K562 (cell line): ENCODE measurements around the gene PTBP2. TPM values are rescaled to one million over a fixed set of nuclear protein-coding genes. Genes with fewer than 3 reads are reported as not detected.

ENCODE experiments used
- ATAC-seq: fragments of 200-7000 bp; cut with Tn5 transposase; 3 replicates; pipeline ENCODE4 v1.9.1; 2020; ENCODE audit warnings: moderate library complexity
- BruUV-seq: library from RNA; stranded (reverse); fragments of 400-500 nt; replicated peaks from 2 replicates; lab custom pipeline; 2021; lab: Mats Ljungman, UMichigan
- CTCF ChIA-PET: fragments of 300-600 bp; formaldehyde crosslinking; extraction: SDS; loops from one replicate; lab custom pipeline; 2021; ENCODE audit warnings: low intra/inter-chr PET ratio; lab: Yijun Ruan, JAX
- POLR2A ChIA-PET: fragments of 300-600, 350-650 bp; sonication (Branson Sonifier 250); formaldehyde crosslinking; extraction: SDS; loops from one replicate; lab custom pipeline; 2021; ENCODE audit warnings: antibody characterized with exemption, inconsistent platforms; lab: Yijun Ruan, JAX
- DNase-seq, 4 experiments: peaks; one replicate each; pipeline versions ENCODE4 v3.0.0 to v3.0.0-alpha.2; 2011 to 2018; ENCODE audit warnings: low spot score in 3 of 4, mixed read lengths in 3 of 4; ENCODE audit errors: extremely low read depth in 1 of 4
- FAIRE-seq: peaks from 2 replicates; lab custom pipeline; 2011; peaks lifted over from hg19 to GRCh38; lab: Jason Lieb, UNC
- H2AFZ ChIP-seq: 2 replicates; pipeline ENCODE4 v1.6.0; 2011; ENCODE audit warnings: low read depth, low read length, control low read depth, inconsistent platforms
- H3K27ac ChIP-seq: fragments of 200-600 bp; 3 replicates; pipeline ENCODE4 v1.8.0; 2011; ENCODE audit warnings: low read depth, mild to moderate bottlenecking, control low read depth, inconsistent platforms, low read length, moderate library complexity, mixed read lengths; ENCODE audit errors: extremely low read depth
- H3K27me3 ChIP-seq, 2 experiments: fragments of 300-600 bp in 1 of 2; 2 replicates in 1 of 2; 3 replicates in 1 of 2; pipeline versions ENCODE4 v1.6.0 to v1.8.0; 2011; ENCODE audit warnings: inconsistent platforms in 2 of 2, low read length in 2 of 2, mild to moderate bottlenecking in 1 of 2, mixed read lengths in 1 of 2, moderate library complexity in 1 of 2; ENCODE audit not compliant: control insufficient read depth in 2 of 2, insufficient read depth in 2 of 2
- H3K36me3 ChIP-seq: fragments of 300-600 bp; 3 replicates; pipeline ENCODE4 v1.8.0; 2011; ENCODE audit warnings: mild to moderate bottlenecking, low read length, inconsistent platforms; ENCODE audit not compliant: control insufficient read depth, insufficient read depth
- H3K4me1 ChIP-seq, 2 experiments: fragments of 200-600 bp in 1 of 2; replicated peaks in 1 of 2; 2 replicates in 1 of 2; 3 replicates in 1 of 2; pipeline versions ENCODE4 v1.5.1 to v1.8.0; 2011; ENCODE audit warnings: inconsistent platforms in 2 of 2, low read length in 2 of 2, mild to moderate bottlenecking in 1 of 2, mixed read lengths in 1 of 2, moderate library complexity in 1 of 2; ENCODE audit not compliant: control insufficient read depth in 2 of 2, insufficient read depth in 2 of 2
- H3K4me2 ChIP-seq: 2 replicates; pipeline ENCODE4 v1.6.1; 2011; ENCODE audit warnings: low read length, control low read depth, inconsistent platforms, mixed read lengths; ENCODE audit not compliant: insufficient read depth
- H3K4me3 ChIP-seq: fragments of 200-600 bp; sonication (generic), shearing (Covaris generic); 2 replicates; pipeline ENCODE4 v1.5.1; 2016; ENCODE audit warnings: control low read depth, inconsistent platforms
- H3K79me2 ChIP-seq: fragments of 200-600 bp; 3 replicates; pipeline ENCODE4 v1.8.0; 2011; ENCODE audit warnings: low read length, inconsistent platforms; ENCODE audit not compliant: control insufficient read depth, insufficient read depth
- H3K9ac ChIP-seq, 2 experiments: 2 replicates each; pipeline versions ENCODE4 v1.6.0 to v1.6.1; 2011; ENCODE audit warnings: low read depth in 2 of 2, low read length in 2 of 2, control low read depth in 1 of 2, inconsistent platforms in 1 of 2, mild to moderate bottlenecking in 1 of 2, mixed read lengths in 1 of 2; ENCODE audit not compliant: insufficient read depth in 1 of 2
- H3K9me1 ChIP-seq: one replicate; pipeline ENCODE4 v1.6.0; 2011; ENCODE audit warnings: inconsistent platforms, mild to moderate bottlenecking, low read length, moderate library complexity; ENCODE audit not compliant: control insufficient read depth, insufficient read depth
- H3K9me3 ChIP-seq: replicated peaks from 2 replicates; pipeline ENCODE4 v1.5.1; 2011; ENCODE audit warnings: low read depth, low read length, inconsistent platforms; ENCODE audit not compliant: control insufficient read depth, insufficient read depth
- H4K20me1 ChIP-seq: replicated peaks from 2 replicates; pipeline ENCODE4 v1.6.1; 2011; ENCODE audit warnings: low read length, inconsistent platforms, mixed read lengths; ENCODE audit not compliant: control insufficient read depth, insufficient read depth
- HNRNPH1 ChIP-seq: fragments of 200-400 bp; formaldehyde crosslinking; optimal IDR thresholded peaks from 2 replicates; pipeline ENCODE3; 2017; ENCODE audit warnings: low read depth, mild to moderate bottlenecking, low read length, moderate library complexity
- L3MBTL2 ChIP-seq: fragments of 450-650 bp; IDR thresholded peaks from 2 replicates; pipeline ENCODE4 v1.6.1; 2016; ENCODE audit warnings: mild to moderate bottlenecking, moderate library complexity
- LCOR ChIP-seq: sonication (generic); formaldehyde crosslinking; IDR thresholded peaks from 2 replicates; pipeline ENCODE4 v1.8.0; 2022; ENCODE audit warnings: mild to moderate bottlenecking, missing genetic modification reagents
- MTA1 ChIP-seq: fragments of 450-650 bp; IDR thresholded peaks from 2 replicates; pipeline ENCODE4 v1.6.1; 2017; ENCODE audit warnings: borderline replicate concordance
- NFRKB ChIP-seq: fragments of 450-650 bp; IDR thresholded peaks from 2 replicates; pipeline ENCODE4 v1.6.1; 2016; ENCODE audit warnings: low read depth
- NR2C2 ChIP-seq, 2 experiments: fragments of 200-800 bp in 1 of 2; sonication (Bioruptor generic) in 1 of 2; sonication (generic) in 1 of 2; formaldehyde crosslinking in 1 of 2; IDR thresholded peaks; 2 replicates each; pipeline versions ENCODE4 v1.6.1 to v1.8.0; 2016 to 2022; ENCODE audit warnings: mild to moderate bottlenecking in 1 of 2, missing compliant biosample characterization in 1 of 2, missing genetic modification characterization in 1 of 2, missing genetic modification reagents in 1 of 2
- POLR3A ChIP-seq: IDR thresholded peaks from 2 replicates; pipeline ENCODE4 v1.6.1; 2011; ENCODE audit warnings: borderline replicate concordance, mild to moderate bottlenecking, moderate library complexity; ENCODE audit not compliant: insufficient read length, insufficient read depth; ENCODE audit errors: extremely low read depth
- RNF2 ChIP-seq: sonication (generic); IDR thresholded peaks from 2 replicates; pipeline ENCODE4 v1.6.1; 2016
- SAFB ChIP-seq: fragments of 200-400 bp; formaldehyde crosslinking; IDR thresholded peaks from 2 replicates; pipeline ENCODE4 v1.6.1; 2017; ENCODE audit warnings: low read depth, low read length, borderline replicate concordance
- SP1 ChIP-seq: sonication (generic); formaldehyde crosslinking; IDR thresholded peaks from 2 replicates; pipeline ENCODE4 v1.8.1; 2022; ENCODE audit warnings: mild to moderate bottlenecking, missing genetic modification reagents
- ZNF23 ChIP-seq: fragments of 250-450 bp; sonication (Bioruptor Pico); IDR thresholded peaks from 2 replicates; pipeline ENCODE4 v1.4.0; 2020; ENCODE audit warnings: mild to moderate bottlenecking
- WGBS: fragments of 100-300 bp; shearing (Covaris generic); methylation state at CpG from one replicate; pipeline ENCODE4 v1.1.6; 2016; ENCODE audit warnings: low coverage, mixed read lengths; ENCODE audit not compliant: insufficient coverage; ENCODE audit errors: missing lambda C conversion rate; 5-methylcytosine and 5-hydroxymethylcytosine counted together
- in situ Hi-C: fragments of 300-500 bp; cut with MboI; formaldehyde crosslinking; loops from 4 replicates; pipeline ENCODE4 v1.15.0; 2018; ENCODE audit warnings: inconsistent platforms, mixed read lengths
- intact Hi-C: fragments of 100-400 bp; cut with micrococcal nuclease; formaldehyde crosslinking; loops from 2 replicates; pipeline ENCODE4 v1.14.2; 2022
- polyA plus RNA-seq, 8 experiments: library from polyadenylated mRNA; depleted of rRNA in 4 of 8; stranded (reverse) in 5 of 8; unstranded in 3 of 8; fragments of >200 nt; fragmentation: Nextera tagmentation in 2 of 8; fragmentation: Illumina TruSeq in 1 of 8; extraction: Ambion mirVana in 2 of 8; extraction: Trizol in 1 of 8; gene quantifications; 2 replicates each; pipeline versions ENCODE4 v1.2.1 to v1.2.3, GENCODE V29; 2011 to 2014; ENCODE audit warnings: inconsistent platforms in 1 of 8, missing spikeins in 1 of 8
- total RNA-seq, 7 experiments: library from RNA; depleted of rRNA in 6 of 7; stranded (reverse); fragments of >200 nt in 6 of 7; fragmentation: Illumina TruSeq in 2 of 7; extraction: Trizol in 2 of 7; gene quantifications; 2 replicates each; pipeline versions ENCODE4 v1.2.1 to v1.2.3, GENCODE V29; 2011 to 2021; ENCODE audit warnings: low replicate concordance in 1 of 7
- TF ChIP-seq, protein P1 (sequence below): fragments of 450-650 bp; IDR thresholded peaks from 2 replicates; pipeline ENCODE4 v1.6.1; 2016; ENCODE audit warnings: low read depth, mild to moderate bottlenecking, moderate library complexity
- TF ChIP-seq, protein P2 (sequence below): fragments of 450-650 bp; IDR thresholded peaks from 2 replicates; pipeline ENCODE4 v1.7.1; 2018; ENCODE audit warnings: mild to moderate bottlenecking, low read depth; ENCODE audit not compliant: partially characterized antibody
- TF ChIP-seq, protein P3 (sequence below): sonication (generic); IDR thresholded peaks from 2 replicates; pipeline ENCODE4 v1.6.1; 2016
- TF ChIP-seq, protein P4 (sequence below): sonication (generic); formaldehyde crosslinking; IDR thresholded peaks from 2 replicates; pipeline ENCODE4 v1.8.0; 2022; ENCODE audit warnings: mild to moderate bottlenecking, missing genetic modification reagents

The PTBP2 gene
- total and polyA plus RNA-seq, 9 of the 15 experiments (the other 6 are each of a cell fraction or from before 2014, with no cell fraction given), result 9.8 to 30.6 (median 19.0) TPM

DNA sequence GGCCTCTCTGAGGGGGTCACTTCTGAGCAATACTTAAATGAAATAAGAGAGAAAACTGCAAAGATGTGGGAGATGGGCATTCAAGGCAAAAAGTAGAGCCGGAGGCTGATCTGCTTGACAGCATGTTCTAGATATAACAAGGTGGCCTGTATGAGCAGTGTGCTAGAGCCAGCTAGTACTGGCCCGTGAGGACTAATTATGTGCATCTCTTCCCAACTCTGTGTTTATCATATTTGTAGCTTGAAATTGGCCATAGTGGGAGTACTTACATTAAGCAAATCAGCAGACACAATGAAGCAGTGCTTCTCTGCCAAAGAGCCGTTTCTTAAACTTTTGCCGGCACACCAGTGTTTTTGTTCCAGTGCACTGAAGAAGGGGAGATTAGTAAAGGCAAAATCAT, 13.1 kb upstream of the PTBP2 start:
- Histone ChIP-seq H3K4me1 (no peaks in the 10 kb centered on the region; a peak in 1 of 5 replicates), H3K9ac (no peak overlapping the region), H3K9me3 (no peaks in the 10 kb centered on the region), H3K36me3 (no peaks in the 10 kb centered on the region), H2AFZ (no peak overlapping the region), H3K27me3 (no peaks in the 10 kb centered on the region; a peak in 1 of 5 replicates), H3K4me3 (no peak overlapping the region), H3K4me2 (no peak overlapping the region), H3K79me2 (no peaks in the 10 kb centered on the region), H3K9me1 (no peaks in the 10 kb centered on the region), H3K27ac (no peak overlapping the region), H4K20me1 (no peaks in the 10 kb centered on the region)
- WGBS, result 7% methylated on average over 4 of the region's 4 CpGs
- BruUV-seq, result no TSS peak
- in situ Hi-C loops, result no loop called here
- no peak for ATAC-seq
- ChIA-PET CTCF (no interaction called here), POLR2A (no interaction called here)
- intact Hi-C loops, result no loop called here
- DNase-seq, result no peak
- no peak for FAIRE-seq
- TF ChIP-seq, protein P1, sequence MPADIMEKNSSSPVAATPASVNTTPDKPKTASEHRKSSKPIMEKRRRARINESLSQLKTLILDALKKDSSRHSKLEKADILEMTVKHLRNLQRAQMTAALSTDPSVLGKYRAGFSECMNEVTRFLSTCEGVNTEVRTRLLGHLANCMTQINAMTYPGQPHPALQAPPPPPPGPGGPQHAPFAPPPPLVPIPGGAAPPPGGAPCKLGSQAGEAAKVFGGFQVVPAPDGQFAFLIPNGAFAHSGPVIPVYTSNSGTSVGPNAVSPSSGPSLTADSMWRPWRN, result no peak
- no peak for TF ChIP-seq L3MBTL2
- no peak for TF ChIP-seq RNF2
- no peak for TF ChIP-seq ZNF23 (CRISPR knock-in tag)
- TF ChIP-seq HNRNPH1, result no peak
- TF ChIP-seq, protein P2, sequence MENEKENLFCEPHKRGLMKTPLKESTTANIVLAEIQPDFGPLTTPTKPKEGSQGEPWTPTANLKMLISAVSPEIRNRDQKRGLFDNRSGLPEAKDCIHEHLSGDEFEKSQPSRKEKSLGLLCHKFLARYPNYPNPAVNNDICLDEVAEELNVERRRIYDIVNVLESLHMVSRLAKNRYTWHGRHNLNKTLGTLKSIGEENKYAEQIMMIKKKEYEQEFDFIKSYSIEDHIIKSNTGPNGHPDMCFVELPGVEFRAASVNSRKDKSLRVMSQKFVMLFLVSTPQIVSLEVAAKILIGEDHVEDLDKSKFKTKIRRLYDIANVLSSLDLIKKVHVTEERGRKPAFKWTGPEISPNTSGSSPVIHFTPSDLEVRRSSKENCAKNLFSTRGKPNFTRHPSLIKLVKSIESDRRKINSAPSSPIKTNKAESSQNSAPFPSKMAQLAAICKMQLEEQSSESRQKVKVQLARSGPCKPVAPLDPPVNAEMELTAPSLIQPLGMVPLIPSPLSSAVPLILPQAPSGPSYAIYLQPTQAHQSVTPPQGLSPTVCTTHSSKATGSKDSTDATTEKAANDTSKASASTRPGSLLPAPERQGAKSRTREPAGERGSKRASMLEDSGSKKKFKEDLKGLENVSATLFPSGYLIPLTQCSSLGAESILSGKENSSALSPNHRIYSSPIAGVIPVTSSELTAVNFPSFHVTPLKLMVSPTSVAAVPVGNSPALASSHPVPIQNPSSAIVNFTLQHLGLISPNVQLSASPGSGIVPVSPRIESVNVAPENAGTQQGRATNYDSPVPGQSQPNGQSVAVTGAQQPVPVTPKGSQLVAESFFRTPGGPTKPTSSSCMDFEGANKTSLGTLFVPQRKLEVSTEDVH, result no peak
- TF ChIP-seq SAFB, result no peak
- TF ChIP-seq SP1 (CRISPR knock-in tag), result no peak
- no peak for TF ChIP-seq POLR3A
- TF ChIP-seq, protein P3, sequence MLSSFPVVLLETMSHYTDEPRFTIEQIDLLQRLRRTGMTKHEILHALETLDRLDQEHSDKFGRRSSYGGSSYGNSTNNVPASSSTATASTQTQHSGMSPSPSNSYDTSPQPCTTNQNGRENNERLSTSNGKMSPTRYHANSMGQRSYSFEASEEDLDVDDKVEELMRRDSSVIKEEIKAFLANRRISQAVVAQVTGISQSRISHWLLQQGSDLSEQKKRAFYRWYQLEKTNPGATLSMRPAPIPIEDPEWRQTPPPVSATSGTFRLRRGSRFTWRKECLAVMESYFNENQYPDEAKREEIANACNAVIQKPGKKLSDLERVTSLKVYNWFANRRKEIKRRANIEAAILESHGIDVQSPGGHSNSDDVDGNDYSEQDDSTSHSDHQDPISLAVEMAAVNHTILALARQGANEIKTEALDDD, result no peak
- TF ChIP-seq MTA1, result no peak
- TF ChIP-seq NR2C2 (CRISPR knock-in tag; IDR thresholded peaks at IDR 0.05), result no peak
- TF ChIP-seq NR2C2 (tag; IDR thresholded peaks at IDR 0.05), result no peak
- TF ChIP-seq LCOR (CRISPR knock-in tag), result no peak
- TF ChIP-seq, protein P4, sequence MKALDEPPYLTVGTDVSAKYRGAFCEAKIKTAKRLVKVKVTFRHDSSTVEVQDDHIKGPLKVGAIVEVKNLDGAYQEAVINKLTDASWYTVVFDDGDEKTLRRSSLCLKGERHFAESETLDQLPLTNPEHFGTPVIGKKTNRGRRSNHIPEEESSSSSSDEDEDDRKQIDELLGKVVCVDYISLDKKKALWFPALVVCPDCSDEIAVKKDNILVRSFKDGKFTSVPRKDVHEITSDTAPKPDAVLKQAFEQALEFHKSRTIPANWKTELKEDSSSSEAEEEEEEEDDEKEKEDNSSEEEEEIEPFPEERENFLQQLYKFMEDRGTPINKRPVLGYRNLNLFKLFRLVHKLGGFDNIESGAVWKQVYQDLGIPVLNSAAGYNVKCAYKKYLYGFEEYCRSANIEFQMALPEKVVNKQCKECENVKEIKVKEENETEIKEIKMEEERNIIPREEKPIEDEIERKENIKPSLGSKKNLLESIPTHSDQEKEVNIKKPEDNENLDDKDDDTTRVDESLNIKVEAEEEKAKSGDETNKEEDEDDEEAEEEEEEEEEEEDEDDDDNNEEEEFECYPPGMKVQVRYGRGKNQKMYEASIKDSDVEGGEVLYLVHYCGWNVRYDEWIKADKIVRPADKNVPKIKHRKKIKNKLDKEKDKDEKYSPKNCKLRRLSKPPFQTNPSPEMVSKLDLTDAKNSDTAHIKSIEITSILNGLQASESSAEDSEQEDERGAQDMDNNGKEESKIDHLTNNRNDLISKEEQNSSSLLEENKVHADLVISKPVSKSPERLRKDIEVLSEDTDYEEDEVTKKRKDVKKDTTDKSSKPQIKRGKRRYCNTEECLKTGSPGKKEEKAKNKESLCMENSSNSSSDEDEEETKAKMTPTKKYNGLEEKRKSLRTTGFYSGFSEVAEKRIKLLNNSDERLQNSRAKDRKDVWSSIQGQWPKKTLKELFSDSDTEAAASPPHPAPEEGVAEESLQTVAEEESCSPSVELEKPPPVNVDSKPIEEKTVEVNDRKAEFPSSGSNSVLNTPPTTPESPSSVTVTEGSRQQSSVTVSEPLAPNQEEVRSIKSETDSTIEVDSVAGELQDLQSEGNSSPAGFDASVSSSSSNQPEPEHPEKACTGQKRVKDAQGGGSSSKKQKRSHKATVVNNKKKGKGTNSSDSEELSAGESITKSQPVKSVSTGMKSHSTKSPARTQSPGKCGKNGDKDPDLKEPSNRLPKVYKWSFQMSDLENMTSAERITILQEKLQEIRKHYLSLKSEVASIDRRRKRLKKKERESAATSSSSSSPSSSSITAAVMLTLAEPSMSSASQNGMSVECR, result no peak
- TF ChIP-seq NFRKB, result no peak
